Bone marrow (tissue), 2 donors: ENCODE results near the gene ADGRG7.
A peak's percentile ranks its signal among the peaks of the same experiment; 100 is the strongest.
"Not testable (repeated sequence)": the region's sequence is repeated elsewhere in the genome, so short reads cannot be mapped to it uniquely, and the experiment has no call there.

Source experiments
- DNase-seq, 2 donors: peaks; one replicate each; lab custom pipeline; 2025; lab: John Stamatoyannopoulos, UW

Gene ADGRG7, protein sequence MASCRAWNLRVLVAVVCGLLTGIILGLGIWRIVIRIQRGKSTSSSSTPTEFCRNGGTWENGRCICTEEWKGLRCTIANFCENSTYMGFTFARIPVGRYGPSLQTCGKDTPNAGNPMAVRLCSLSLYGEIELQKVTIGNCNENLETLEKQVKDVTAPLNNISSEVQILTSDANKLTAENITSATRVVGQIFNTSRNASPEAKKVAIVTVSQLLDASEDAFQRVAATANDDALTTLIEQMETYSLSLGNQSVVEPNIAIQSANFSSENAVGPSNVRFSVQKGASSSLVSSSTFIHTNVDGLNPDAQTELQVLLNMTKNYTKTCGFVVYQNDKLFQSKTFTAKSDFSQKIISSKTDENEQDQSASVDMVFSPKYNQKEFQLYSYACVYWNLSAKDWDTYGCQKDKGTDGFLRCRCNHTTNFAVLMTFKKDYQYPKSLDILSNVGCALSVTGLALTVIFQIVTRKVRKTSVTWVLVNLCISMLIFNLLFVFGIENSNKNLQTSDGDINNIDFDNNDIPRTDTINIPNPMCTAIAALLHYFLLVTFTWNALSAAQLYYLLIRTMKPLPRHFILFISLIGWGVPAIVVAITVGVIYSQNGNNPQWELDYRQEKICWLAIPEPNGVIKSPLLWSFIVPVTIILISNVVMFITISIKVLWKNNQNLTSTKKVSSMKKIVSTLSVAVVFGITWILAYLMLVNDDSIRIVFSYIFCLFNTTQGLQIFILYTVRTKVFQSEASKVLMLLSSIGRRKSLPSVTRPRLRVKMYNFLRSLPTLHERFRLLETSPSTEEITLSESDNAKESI

DNA sequence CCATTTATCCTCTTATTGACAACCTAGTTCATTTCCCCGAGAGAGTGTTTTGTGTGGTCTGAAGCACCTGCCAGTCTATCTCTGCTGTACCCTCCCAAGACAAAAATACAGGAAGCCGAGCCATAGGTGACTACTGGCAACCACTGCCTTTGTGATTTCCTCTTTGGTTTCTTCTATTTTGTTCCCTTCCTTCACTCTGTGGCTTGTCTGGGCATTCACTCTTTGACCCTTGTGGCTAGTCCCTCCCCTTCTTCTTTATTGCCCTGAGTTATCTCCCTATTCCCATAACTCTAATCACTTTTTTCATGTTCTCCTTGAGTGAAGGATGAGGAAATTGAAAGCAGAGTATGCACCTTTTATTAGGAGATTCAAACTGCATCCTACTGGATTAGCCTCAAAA, at the start of gene ADGRG7:
Gene ADGRG7, plus strand, starts transcription at position 297 of the 400 bp plus-strand sequence. CDS start 256 bp downstream, outside the sequence.
- DNase-seq: no peak

DNA sequence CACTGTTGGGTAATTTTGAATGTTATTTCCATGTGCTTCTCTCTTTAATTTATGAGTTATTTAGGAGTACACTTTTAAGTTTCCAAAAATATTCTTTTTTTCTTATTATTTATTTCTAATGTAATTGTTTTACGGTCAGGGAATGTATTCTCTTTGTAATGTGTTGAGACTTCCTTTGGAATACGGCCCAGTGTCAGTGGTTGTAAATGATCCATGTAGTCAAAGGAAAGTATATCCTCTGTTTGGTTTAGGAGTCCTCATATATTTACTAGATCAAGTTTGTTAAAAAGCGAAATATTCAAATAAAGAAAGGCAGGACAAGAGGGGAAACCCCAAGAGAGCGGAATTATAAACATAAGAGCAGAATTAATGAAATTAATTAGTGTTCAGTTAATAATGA, 49.0 kb upstream of the ADGRG7 start:
- DNase-seq: no peak

GRCh38 chr3:100561459-100562158, 47.8 kb upstream of the ADGRG7 start:
- DNase-seq: no peak

DNA sequence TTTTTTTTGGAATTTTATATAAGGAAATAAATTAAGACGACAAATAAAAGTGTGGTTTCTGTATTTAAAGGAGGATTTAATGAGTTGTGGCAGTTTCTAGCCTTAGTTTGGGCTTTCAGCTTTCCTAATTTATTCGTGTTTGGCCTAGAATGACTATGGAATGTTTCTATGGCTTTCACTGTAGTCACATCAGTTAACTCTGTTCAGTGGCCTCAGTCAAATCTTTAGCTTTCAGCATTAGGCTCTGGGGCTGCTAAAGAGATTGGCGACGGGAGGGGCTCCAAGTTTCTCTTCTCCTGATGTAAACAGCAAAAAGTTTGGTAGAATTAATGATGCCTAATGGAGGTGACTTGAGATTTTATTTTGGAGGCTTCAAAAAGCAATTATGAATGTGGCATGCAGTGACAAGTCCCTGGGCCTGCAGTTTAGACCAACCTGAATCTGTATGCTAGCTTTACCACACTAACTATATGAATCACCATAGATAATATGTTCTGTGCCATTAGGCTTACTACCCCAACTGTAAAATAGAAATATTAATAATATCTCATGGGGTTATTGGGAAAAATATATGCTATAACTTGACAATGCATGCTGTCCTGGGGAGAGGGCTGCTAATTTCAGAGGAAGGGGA, 47.1 kb upstream of the ADGRG7 start:
- DNase-seq: no peak

DNA sequence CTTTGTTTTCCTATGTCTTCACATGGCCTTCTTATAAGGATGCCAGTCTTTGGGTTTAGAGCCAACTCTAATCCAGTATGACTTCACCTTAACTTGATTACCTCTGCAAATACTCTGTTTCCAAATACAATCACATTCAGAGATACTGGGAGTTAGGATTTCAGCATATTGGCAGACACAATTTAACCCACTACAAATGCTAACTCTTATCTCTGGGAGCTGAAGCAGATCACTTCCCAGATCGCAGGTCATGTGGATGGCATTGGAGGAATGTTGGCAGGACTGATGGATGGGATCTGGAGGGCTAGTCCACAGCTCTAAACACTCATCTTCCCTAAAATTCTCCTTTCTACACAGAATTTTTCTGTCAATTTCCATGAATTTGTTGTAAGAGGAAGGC, 46.2 kb upstream of the ADGRG7 start:
- no peak for DNase-seq

- DNase-seq: no peak
Observed at GRCh38 chr3:100563652-100564211, 45.7 kb upstream of the ADGRG7 start.

DNA sequence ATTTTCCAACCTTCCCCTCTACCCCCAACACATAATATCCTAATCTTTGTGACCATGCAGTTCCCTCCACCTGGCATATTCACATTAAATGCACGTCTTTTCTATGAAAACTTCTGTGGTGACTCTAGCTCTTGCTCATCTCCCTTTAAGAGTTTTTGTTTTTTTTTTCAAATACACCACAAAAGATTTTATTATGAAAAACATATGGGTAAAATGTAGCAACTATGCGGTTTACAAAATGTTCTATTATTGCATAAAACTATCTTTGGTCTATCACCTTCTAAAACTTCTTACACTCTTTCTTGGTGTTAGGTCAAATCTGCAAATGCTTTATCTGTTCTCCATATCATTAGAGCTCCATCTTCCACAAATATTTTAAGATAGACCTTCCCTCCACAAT, 38.6 kb upstream of the ADGRG7 start:
- no peak for DNase-seq

- no peak for DNase-seq
Observed at GRCh38 chr3:100574536-100574935, 34.9 kb upstream of the ADGRG7 start.

- DNase-seq: no peak
Observed at GRCh38 chr3:100575704-100576103, 33.7 kb upstream of the ADGRG7 start.

DNA sequence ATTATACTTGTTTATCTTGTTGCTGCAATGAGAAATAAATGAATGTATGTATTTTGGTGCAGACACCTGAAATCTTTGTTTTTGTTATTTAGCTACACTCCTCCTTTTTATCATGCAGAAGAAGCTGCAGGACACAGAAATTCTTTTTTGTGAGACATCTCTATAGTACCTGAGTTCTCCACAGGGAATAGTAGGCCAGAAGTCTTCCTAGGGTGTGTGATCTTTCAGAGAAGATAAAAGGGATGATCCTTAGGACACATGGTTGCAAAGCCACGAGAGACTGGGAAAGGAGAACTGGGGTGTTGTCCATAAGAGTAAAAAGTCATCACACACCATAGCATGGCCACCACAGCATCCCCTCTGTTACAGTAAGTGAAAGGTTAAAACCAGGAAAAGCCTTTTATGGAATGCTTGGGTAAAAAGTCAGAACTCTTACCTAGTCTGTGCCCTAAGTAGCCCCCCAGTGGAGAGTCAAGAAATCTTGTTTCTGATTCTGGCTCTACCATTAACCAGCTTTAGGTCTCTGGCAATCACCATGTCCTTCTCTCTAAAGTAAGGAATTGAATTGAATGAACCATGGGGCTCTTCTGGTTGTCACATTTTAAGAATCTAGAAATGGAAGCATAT, 31.9 kb upstream of the ADGRG7 start:
- no peak for DNase-seq

DNA sequence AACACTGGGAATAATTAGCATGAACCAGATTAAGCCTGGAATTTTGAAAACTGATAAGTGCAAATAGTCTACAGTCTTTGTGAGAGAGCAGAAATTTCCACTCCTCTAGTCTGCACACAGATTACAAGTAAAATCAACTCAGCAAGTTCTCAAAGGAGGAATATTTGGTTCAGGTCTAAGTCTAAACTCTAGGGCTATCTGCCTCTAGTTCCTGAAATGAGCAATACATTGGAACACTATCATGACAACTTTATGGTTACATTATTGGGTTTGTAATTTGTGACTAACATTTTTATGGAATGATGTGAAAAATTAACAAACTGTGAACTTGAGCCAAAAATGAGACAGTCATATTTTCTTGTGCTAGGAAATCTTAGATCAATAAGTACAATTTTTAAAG, 30.8 kb upstream of the ADGRG7 start:
- no peak for DNase-seq

DNA sequence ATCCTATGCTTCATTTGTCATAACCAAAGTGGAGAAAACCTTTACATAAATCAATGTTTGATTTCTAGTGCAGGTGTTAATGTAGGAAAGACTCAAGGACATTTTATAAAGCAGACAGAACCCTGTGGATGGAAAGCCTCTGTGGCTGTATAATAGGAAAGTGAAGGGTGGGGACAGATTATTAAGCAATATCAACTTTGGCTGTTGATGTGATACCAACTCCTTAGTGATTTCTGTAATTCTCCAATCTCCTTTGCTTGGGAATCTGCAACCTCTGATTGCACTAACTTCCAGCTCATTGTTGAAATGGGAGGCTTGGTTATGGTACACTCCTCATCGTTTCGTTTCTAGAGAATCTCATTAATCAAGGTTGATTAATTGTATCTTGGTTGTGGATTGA, 29.3 kb upstream of the ADGRG7 start:
- DNase-seq: no peak

GRCh38 chr3:100581650-100582049, 27.8 kb upstream of the ADGRG7 start:
- no peak for DNase-seq

DNA sequence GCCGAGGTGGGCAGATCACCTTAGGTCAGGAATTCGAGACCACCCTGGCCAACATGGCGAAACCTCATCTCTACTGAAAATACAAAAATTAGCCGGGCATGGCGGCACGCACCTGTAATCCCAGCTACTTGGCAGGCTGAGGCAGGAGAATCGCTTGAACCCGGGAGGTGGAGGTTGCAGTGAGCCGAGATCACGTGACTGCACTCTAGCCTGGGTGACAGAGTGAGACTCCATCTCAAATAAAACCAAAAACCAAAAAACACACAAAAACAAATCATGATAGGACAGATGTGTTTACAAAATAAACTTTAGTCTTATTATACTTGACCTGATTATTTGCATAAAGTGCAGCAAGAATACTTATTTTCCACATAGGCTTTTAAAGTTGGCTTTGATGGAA, 27.2 kb upstream of the ADGRG7 start:
- DNase-seq: not testable (repeated sequence)

GRCh38 chr3:100584101-100584660, 25.2 kb upstream of the ADGRG7 start:
- no peak for DNase-seq

DNA sequence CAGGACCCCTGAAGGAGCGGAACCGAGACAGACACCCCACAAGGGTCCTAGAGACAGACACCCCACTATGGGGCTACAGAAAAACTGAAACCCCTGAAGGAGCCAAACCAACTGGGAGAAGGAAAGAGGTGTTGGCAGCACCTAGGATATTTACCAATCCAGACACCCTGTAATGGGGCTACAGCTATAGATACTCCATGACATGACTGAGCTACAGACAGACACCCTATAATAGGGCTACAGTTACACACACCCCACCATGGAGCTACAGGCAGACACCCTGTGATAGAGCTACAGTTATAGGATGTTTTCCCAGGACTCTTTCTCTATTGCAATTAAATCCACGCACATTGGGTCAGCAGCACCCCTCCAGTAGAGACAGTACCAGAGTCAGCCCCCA, 22.6 kb upstream of the ADGRG7 start:
- DNase-seq: no peak

DNA sequence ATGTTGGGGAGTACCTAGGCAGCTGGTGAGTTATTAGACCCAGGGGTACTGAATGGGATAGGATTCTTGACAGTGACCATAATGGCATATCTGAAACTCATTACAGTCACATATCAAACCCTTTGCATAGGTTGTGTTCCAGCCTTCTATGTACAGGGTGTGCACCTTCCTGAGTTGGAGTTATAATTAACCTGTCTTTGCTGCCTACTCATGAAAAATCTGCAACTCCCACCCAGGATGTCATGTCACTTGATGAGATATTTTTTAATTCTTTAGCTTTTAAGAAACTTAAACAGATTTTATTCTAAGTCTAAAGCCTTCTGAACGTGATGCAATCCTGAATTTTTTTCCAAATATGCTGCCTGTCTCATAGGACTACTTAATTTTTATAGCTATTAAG, 21.1 kb upstream of the ADGRG7 start:
- no peak for DNase-seq

DNA sequence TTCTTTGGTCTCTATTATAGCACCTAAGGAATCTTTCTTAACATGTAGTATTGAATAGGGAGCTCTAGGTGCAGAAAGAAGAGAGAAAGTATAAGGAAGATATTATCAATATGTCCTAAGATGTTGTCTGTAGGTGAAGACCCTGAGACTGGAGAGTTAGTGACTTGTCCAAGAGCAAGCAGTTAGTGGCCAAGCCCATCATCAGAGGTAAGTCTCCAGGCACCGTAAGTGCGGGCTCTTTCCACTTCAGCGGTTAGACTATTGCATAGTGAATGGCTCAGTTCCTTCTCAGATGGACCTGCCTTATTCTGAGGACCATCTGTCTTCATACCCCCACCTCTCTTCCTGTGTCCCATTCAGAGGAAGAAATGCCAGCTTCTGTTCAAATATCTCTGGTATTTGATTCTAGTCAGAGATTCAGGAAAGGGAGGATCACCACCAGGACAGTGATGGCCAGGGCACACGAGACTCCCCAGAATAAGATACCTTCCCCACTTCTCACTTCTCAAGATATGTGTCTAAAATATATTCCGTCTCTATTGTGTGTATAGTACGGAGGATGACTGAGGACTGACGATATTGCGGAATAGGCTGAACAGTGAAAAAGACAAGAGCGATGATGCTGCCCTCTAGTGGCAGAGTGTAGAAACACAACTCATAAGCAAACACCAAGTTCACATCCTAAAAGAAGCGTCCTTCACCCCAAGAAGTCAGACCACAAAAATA, 19.1 kb upstream of the ADGRG7 start:
- peak in 1 of 2 donors; percentile 61 for DNase-seq

- no peak for DNase-seq
Observed at GRCh38 chr3:100590840-100591147, 18.6 kb upstream of the ADGRG7 start.

DNA sequence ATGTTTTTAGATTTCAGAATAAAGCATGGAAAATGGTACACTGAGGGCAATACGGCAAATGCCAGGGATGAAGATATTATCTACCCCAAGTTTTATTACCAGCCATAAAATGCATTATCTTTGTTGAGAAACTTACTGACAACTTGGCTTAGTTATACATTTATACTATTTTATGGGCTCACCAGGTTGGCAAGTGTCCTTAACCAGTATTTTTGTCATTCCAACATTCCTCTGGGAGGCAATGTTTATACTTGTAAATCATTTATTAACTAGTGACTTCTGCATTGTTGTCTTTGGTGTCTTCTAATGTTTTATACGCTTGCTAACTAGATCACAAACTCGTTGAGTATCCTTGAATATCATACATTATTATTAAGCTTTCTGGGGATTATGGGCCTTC, 18.0 kb upstream of the ADGRG7 start:
- DNase-seq: no peak
